Mammary microvascular endothelial cell (primary cell): ENCODE measurements around the gene TPRG1L. TPM values are rescaled to one million over a fixed set of nuclear protein-coding genes. Genes with fewer than 3 reads are reported as not detected.

ENCODE experiments used
- total RNA-seq: library from RNA; depleted of rRNA; stranded (reverse); fragments of >200 nt; gene quantifications from 2 replicates; pipeline ENCODE4 v1.2.3, GENCODE V29; 2015

The TPRG1L gene
- total RNA-seq = 26.5 and 32.2 TPM in 2 replicates

DNA sequence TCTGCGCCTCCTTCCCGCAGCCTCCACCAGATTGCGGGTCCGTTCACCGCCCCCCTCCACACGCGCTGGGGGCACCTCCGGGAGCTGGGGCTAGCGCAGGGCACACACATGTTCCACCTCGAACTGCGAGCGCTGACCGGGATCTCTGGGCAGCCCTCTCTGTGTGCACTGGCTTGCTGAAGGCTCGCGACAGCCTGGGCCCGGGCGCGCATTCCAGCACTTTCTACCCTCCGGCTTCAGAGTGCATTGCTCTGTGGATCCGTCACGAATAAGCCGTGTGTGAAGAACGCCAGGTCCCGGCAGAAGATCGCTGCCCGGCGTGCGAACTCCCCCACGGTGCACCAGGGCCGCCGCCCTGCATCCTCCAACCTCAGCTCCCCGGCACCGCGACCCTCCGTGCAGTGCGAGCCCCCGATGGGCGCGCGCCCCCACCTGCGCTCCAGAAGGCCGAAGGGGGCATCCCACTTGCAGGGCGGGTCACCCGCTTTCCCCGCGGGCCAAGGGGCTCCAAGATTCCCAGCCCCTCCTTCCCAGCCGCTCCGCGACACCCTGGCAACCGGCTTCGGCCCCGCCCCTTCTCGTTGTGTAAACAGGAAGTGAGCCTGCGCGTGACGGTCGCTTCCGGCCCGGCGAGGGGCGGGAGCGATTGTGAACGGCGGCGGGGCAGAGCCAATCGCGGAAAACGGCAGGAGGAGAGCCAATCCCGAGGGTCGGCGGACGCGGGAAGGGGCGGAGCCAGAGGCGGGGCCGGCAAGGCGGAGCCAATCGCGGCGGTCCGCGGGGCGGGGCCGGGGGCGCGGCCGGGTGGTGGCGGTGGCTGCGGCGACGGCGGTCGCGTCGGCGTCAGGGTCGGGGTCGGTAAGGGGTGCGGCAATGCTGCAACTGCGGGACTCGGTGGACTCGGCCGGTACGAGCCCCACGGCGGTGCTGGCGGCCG, at the start of gene TPRG1L:
Gene TPRG1L, plus strand, starts transcription at position 816 of the 937 bp plus-strand sequence. Its CDS starts 58 bp downstream, at position 874.

GRCh38 chr1:3611170-3612019, 13.4 kb upstream of the TPRG1L start, which contains the start of gene MEGF6:
Gene MEGF6 (minus strand): TSS chr1:3611508. CDS start chr1:3611268, 240 bp downstream.

DNA sequence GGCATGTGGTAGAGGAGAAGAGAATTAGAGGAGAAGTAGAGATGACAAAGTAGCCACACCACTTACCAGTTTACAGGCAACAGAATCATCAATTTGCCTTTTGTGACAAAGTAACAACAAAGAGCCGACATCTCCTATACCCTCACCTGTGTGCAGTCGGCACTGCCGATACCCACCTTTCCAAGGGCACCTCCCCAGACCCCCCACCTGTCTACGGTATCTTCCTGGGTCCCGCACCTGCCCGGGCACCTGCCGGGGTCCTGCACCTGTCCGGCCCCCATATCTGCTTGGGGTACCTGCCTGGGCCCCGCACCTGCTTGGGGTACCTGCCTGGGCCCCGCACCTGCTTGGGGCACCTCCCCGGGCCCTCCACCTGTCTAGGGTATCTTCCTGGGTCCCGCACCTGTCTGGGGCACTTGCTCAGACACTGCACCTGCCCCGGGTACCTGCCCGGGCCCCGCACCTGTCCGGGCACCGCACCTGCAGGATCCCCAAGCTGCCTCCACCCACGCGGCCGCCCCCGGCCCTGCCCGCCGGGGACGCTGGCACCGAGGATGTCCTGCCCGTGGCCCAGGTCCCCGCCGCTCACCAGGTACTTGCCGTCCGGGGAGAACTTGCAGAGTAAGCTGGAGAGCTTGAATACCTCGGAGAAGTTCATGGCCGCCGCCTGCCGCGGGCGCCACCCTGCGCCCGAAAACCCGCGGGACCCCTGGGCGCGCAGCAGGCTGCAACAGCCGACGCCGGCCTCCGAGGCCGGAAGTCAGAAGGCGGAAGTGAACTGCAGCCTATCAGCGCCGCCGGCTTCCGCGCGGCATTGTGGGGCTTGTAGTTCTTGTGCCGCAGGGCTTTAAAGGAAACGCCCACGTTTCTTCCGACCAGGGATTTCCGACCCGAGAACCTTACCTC, 24.8 kb downstream of the TPRG1L start, which contains the start of gene WRAP73:
Gene WRAP73, minus strand, starts transcription at position 762 of the 906 bp plus-strand sequence. Its CDS starts 104 bp downstream, at position 658.

GRCh38 chr1:3651930-3652547, 27.2 kb downstream of the TPRG1L start, which contains the start of gene TP73:
Gene TP73 (plus strand): TSS chr1:3652516. CDS start chr1:3682366, 29,850 bp downstream.

Other genes starting within 250 kb of the TPRG1L start
- gene ARHGEF16, start 170.3 kb upstream of the TPRG1L start, total RNA-seq = 0.80 and 1.0 TPM in 2 replicates
- 16.2 and 16.4 TPM in 2 replicates for gene MEGF6, start 13.5 kb upstream of the TPRG1L start, total RNA-seq
- gene WRAP73, start 25.1 kb downstream of the TPRG1L start, total RNA-seq = 19.9 and 20.4 TPM in 2 replicates
- gene TP73, start 27.5 kb downstream of the TPRG1L start, total RNA-seq = not detected in 2 replicates
- gene CCDC27, start 127.4 kb downstream of the TPRG1L start, total RNA-seq = not detected in 2 replicates
- not detected in 2 replicates for gene SMIM1, start 147.7 kb downstream of the TPRG1L start, total RNA-seq
- 31.1 and 35.7 TPM in 2 replicates for gene LRRC47, start 171.5 kb downstream of the TPRG1L start, total RNA-seq
- 17.6 and 21.0 TPM in 2 replicates for gene CEP104, start 232.2 kb downstream of the TPRG1L start, total RNA-seq
- 7.0 and 8.5 TPM in 2 replicates for gene DFFB, start 232.5 kb downstream of the TPRG1L start, total RNA-seq